CD4-positive, alpha-beta T cell treated with Interleukin-6 at 100 ng/mL for 8 hours (primary cell): ENCODE data around the gene LDB3.

Source experiments
- DNase-seq: peaks from one replicate; pipeline ENCODE4 v3.0.0-alpha.2; 2020; ENCODE audit warnings: mixed read lengths, low spot score

Gene LDB3

GRCh38 chr10:86665218-86665607 is 3.1 kb upstream of the LDB3 start:
- DNase-seq, result no peak

- DNase-seq, result no peak
These were observed 2.4 kb upstream of the LDB3 start for GRCh38 chr10:86665868-86666267.

- DNase-seq, result no peak
These were observed 1.8 kb upstream of the LDB3 start for GRCh38 chr10:86666538-86666937.

- no peak for DNase-seq
These were observed 710 bp upstream of the LDB3 start for GRCh38 chr10:86667421-86668181.

- no peak for DNase-seq
These were observed 2.0 kb downstream of the LDB3 start for GRCh38 chr10:86670290-86670811.

- DNase-seq, result no peak
These were observed 2.6 kb downstream of the LDB3 start for GRCh38 chr10:86670876-86671275.

GRCh38 chr10:86671419-86671818 is 3.1 kb downstream of the LDB3 start:
- DNase-seq, result no peak

GRCh38 chr10:86671985-86672710 is 3.8 kb downstream of the LDB3 start:
- no peak for DNase-seq

- no peak for DNase-seq
These were observed 5.0 kb downstream of the LDB3 start for GRCh38 chr10:86673216-86673826.

- DNase-seq, result no peak
These were observed 5.7 kb downstream of the LDB3 start for GRCh38 chr10:86673827-86674581.

GRCh38 chr10:86674912-86675311 is 6.6 kb downstream of the LDB3 start:
- DNase-seq, result no peak

- DNase-seq, result no peak
These were observed 9.1 kb downstream of the LDB3 start for GRCh38 chr10:86677374-86677773.

- no peak for DNase-seq
These were observed 10.9 kb downstream of the LDB3 start for GRCh38 chr10:86678999-86679792.

- no peak for DNase-seq
These were observed 12.7 kb downstream of the LDB3 start for GRCh38 chr10:86681047-86681446.

GRCh38 chr10:86681722-86682386 is 13.5 kb downstream of the LDB3 start:
- DNase-seq, result no peak

GRCh38 chr10:86682675-86683074 is 14.4 kb downstream of the LDB3 start:
- no peak for DNase-seq

- no peak for DNase-seq
These were observed 16.2 kb downstream of the LDB3 start for GRCh38 chr10:86684331-86685097.

- DNase-seq, result no peak
These were observed 17.1 kb downstream of the LDB3 start for GRCh38 chr10:86685416-86685815.

GRCh38 chr10:86685893-86686632 is 17.8 kb downstream of the LDB3 start:
- no peak for DNase-seq
